Measurements from ENCODE around the gene BASP1.
A peak's percentile ranks its signal among the peaks of the same experiment; 100 is the strongest.
"Not testable (repeated sequence)": the region's sequence is repeated elsewhere in the genome, so short reads cannot be mapped to it uniquely, and the experiment has no call there.

BASP1 gene

DNA sequence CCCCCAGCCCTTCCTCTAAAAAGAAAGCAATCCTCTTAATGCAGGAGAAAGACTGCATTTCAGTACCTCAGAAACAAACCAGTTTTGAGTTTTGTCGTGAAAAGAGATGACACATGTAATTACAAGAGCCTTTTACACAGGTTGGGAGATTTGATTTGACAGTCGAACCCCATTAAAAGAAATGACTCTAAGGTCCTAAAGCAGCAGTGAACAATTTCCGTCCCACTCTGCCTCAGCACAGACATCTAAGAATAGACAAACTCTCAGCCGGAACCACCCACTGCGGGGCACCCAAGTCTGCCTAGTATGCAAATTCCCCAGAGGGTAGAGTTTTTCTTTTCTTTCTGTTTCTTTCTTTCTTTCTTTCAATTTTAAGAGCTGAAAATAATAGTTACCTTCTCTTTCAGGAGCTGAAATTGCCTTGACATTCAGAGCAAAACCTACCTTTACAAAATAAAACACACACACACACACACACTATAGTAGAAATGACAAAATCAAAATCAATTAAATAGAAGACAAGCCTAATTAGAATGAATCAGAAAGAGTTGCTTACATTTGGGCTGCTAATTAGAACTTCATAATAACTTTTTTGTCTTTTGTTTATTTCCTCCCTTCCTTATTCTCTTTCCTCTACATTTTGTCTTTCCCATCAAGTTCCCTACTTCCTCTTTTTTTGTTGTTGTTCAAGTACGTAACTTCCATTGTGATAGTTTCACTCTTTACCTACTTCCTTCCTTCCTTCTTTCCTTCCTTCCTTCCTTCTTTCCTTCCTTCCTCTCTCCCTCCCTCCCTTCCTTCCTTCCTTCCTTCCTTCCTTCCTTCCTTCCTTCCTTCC is 65.1 kb downstream of the BASP1 start:
- FAIRE-seq, result peak; percentile 59

DNA sequence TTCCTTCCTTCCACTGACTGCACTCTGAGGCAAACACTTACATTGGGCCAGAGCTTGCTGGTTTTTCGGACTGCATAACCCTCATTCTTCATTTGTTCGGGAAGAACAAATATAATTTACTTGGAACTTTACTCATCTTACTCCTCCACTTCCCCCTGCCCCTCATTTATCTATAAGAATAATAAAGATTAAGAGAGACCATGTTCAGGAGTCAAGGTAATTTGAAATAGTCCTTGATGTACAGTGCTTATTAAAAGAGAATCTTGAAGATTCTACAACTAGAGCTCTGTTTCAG is 65.6 kb downstream of the BASP1 start:
- FAIRE-seq (no peak), DNase-seq (ENCODE audit: insufficient read length, low spot score) (no peak)

More for the DNA sequence above, 65.1 kb downstream of the BASP1 start:
- no peak for DNase-seq (ENCODE audit: insufficient read length, low spot score)

DNA sequence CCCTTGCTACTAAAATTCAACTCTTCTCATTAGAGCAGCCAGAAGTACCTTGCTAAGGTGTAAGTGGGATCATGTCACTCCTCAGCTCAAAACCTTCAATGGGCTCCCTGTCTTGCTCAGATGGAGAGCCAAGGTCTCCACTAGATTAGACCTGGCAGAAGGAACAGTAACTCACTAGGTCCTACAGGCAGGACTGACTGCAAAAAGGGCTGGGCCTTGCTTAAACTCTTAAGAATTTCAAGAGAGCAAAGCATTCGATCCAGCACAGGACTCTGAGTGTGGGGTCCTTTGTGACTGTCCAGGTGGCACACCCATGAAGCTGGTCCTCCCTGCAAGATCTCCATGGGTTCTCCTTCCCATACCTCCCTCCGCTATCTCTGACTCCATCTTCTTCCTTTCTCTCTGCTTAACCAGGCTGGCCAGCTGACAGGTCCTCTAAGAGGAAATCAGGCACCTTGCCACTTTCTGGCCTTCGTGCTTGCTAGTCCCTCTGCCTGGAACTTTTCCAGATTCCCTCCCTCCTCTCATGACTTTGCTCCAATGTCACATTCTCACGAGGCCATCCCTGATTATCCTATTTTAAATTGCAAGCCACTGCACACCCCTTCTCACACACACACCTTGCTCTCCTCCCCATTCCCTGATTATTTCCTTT is 70.2 kb downstream of the BASP1 start:
- DNase-seq (ENCODE audit: insufficient read length, low spot score) (no peak), FAIRE-seq (peak; percentile 9)

DNA sequence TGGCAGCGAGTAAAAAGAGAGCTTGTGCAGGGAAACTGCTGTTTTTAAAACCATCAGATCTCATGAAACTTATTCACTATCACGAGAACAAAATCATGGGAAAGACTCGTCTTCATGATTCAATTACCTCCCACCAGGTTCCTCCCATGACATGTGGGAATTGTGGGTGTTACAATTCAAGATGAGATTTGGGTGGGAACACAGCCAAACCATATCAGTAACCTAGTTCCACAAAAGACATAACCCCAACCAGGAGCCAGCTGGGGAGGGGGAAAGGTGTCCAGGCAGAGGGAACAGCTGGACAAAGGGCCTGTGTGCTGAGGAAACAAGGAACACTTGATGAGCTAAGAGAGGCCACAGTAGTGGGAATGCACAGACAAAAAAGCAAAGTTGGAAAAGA is 71.1 kb downstream of the BASP1 start:
- FAIRE-seq (no peak), DNase-seq (ENCODE audit: insufficient read length, low spot score) (no peak)

DNA sequence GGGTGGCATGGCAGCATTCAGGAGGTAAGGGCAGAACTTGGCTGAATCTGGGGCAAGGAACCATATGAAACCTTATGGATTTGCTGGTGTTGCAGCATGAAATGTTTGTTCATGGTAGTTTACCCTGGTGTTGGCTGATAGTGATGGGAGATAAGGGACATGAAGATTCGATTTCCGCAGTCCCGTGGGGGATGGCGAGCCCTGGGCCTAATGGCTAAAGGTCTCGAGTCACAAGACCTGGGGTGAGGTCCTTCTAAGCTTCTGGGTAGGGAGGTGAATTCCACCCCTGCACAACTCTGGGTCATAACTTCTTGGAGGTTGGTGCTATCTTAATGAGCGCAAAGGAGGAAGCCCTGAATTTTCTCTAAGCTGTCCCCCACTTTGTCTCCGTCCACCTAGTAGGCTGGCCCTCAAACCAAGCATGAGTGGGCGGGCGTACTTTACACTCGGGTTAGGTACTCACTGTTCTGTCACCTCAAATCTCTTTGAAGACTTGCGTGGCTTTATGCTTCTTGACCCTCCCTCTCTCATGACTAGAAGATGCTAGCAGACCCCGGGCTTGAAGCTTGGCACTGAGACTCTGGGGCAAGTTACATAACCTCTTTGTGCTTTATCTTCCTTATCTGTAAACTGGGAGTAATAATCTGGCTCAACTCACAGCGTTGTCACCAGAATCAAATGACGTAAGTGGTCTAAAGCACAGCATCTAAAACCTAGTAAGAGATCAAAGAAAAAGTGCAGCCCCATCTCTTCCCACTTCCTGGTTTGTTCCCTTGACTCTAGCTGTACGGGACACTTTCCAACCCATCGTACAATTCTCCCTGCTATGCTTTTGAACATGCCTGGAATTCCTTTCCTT is 72.5 kb downstream of the BASP1 start:
- DNase-seq (ENCODE audit: insufficient read length, low spot score), result no peak

DNA sequence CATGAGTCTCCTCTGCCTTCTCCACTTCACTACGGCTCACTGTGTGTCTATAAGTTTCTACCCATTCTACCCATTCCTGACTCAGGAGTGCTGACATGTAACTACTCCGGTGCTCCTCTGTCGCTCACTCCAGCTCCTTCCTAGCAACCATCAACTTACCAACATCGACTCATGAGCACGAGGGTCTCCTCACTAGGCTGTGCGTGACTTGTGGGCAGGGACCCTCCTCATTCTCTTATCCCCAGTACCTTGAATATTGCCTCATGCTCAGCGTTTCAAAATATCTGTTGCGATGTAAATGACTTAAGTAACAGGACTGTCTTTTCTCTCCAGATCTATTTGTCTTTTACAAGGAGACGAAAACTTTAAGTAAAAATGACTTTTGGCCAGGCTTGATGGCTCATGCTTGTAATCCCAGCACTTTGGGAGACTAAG is 73.1 kb downstream of the BASP1 start:
- FAIRE-seq (peak; percentile 62), DNase-seq (ENCODE audit: insufficient read length, low spot score) (no peak)

More for the DNA sequence above, 72.5 kb downstream of the BASP1 start:
- FAIRE-seq, result no peak

DNA sequence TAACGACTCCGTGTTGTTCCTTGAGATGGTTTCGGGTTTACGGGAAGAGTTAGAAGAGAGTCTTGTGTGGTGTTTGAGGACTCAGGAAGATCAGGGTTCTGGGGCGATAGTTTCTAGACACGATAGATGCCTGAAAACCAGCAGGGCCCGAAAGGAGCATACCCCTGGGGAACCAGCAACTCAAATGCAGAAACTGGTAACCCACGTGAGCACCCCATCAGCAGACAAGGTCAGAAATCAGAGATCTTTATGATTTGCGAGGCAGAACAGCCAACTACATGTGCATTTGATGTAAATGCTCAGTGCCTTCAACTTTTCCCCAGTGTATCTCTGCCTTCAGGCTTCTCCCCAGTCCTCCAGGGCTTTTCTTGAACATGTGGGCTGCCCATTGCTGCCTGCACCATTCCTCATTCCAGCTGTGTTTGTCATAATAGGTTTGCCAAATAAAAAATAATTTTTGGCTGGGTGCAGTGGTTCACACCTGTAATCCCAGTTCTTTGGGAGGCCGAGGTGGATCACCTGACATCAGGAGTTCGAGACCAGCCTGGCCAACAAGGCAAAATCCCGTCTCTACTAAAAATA is 75.1 kb downstream of the BASP1 start:
- FAIRE-seq (no peak), DNase-seq (ENCODE audit: insufficient read length, low spot score) (no peak)

DNA sequence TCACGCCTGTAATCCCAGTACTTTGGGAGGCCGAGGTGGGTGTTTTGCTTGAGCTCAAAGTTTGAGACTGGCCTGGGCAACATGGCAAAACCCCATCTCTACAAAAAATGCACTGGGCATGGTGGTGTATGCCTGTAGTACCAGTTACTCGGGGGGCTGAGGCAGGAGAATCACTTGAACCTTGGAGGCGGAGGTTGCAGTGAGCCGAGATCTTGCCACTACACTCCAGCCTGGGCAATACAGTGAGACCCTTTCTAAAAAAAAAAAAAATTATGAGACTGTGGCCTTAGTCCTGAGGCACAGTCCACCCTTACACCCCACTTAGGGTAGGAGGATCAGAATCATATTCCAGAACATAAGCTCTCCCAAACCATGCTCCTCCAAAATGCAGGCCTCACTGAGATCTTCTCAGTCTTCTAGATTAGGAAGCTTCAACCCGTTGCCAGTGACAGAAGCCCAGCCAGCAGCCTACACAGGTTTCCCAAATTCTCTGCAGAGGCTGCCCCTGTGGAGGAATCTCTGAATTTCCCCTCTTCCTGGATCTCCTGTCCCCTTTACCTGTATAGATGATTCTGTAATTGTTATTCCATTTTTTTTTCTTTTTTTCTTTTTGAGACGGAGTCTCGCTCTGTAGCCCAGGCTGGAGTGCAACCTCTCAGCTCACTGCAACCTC is 77.3 kb downstream of the BASP1 start:
- FAIRE-seq (no peak), DNase-seq (ENCODE audit: insufficient read length, low spot score) (no peak)

DNA sequence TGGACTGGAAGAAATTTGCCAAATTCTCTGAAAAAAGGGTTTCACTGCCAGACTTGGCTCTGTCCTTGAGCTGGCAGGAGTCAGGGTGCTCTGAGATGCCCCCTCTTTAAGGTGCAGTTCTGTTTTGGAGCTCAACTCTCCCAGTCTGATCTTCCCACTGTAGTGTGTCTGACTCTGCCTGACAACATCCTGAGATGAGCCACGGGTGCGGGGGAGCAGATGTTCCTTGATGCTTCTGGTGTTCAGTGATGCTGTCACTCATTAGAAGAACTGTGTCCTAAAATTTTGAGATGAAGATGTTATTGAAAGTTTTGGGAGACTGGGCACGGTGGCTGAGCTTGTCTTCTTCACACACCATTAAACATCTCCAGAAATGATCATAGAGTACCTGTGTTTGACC is 78.2 kb downstream of the BASP1 start:
- no peak for FAIRE-seq
- DNase-seq (ENCODE audit: insufficient read length, low spot score), result no peak

DNA sequence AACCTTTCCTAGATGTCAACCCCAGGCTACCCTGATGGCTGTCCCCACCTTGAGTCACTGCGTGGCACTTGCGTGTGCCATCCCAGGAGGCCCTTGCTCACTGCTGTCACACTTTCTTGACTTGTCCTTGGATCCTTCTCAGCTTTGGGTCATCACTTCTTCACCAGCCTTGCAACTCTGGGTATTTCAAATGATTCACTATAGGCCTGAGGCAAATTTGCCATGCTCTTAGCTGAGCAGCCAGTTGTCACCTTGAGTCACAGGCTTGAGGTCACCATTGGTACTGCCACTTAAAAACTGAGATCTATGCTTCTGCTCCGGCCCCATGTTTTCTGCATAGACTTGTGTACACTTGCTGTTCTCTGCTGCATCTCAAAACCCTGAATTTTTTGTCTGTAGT is 84.7 kb downstream of the BASP1 start:
- peak; percentile 36 for FAIRE-seq
- no peak for DNase-seq (ENCODE audit: insufficient read length, low spot score)

DNA sequence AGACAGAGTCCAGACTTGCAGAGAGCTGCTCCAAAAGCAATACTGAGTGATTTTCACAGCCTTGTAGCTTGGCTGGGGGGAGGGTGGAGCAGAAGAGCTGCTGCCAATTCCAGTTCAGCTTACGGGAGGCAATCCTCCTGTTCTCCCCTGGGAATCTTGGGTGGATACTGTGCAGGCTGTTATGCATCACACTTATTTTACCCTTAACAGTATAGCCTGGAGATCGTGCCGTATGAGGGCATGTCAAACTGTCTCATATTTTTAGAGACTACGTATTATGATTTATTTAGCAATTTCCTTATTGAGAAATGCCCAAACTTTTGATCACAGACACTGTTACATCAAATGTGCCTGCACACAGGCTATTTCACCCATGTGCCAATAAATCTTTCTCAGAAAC is 85.2 kb downstream of the BASP1 start:
- DNase-seq (ENCODE audit: insufficient read length, low spot score) (no peak), FAIRE-seq (no peak)

DNA sequence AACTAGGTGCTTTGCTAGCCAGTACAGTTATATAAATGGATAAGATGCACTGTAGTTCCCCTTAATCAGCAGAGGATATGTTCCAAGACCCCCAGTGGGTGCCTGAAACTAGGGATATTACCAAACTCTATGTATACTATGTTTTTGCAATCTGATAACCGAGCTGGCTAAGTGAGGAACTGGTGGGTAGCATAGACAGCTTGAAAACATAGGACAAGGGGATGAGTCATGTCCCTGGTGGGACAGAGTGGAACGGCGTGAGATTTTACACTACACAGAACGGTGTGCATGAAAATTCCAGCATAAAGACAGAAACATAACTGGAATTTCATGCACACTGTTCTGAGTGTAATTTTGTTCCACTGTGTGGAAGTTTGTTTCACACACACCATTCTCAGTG is 86.9 kb downstream of the BASP1 start:
- FAIRE-seq (peak; percentile 28), DNase-seq (ENCODE audit: insufficient read length, low spot score) (no peak)

DNA sequence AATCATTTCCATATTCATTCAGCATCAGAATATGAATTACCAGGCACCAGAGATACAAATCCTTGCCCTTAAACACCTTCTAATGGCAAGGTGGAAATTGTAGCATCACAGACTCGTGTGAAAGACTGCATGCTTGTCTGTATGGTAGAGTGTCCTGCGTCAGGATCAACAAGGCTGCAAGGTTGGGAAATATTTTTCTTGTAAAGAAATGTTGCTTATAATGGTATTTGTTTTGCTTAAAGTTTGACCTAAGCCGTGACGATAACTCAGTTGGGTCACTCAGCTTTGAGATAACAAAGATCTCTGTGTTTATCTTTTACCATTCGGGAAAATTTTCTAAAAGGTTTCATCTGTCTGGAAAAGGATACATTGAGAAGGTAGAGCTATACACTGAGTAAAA is 87.6 kb downstream of the BASP1 start:
- FAIRE-seq (peak; percentile 36), DNase-seq (ENCODE audit: insufficient read length, low spot score) (no peak)

DNA sequence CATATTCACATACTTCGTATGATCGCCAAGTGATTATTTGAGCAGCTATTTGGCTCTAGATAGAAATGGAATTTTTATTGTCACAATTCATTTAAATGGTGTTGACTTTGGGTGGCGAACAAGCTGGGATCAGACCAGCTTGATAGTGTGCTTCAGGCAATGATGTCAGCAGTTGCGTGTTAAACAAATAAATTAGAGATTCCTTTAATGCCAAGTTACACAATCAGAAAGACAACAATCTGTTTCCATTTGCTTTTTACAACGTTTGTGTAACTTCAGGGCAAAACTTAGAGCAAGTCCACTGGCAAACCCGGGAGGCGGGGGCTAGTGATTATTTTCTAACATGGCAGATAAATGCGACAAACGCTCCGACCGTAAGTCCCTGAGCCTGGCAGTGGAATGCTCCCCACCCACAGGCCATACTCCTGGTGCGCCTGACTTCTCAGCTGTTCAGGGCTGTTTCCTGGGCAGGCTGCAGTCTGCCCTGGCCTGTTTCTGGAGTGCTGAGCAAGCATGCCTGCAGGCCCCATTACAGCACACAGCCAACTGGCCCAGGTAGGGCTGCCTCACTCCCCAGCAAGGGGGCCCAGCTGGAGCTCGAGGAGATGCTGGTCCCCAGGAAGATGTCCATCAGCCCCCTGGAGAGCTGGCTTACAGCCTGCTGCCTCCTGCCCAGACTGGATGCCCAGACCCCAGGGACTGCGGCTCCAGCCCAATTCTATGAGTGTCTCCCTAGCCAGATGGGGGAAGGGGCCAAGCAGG is 88.7 kb downstream of the BASP1 start:
- DNase-seq (ENCODE audit: insufficient read length, low spot score), result peak; percentile 80

DNA sequence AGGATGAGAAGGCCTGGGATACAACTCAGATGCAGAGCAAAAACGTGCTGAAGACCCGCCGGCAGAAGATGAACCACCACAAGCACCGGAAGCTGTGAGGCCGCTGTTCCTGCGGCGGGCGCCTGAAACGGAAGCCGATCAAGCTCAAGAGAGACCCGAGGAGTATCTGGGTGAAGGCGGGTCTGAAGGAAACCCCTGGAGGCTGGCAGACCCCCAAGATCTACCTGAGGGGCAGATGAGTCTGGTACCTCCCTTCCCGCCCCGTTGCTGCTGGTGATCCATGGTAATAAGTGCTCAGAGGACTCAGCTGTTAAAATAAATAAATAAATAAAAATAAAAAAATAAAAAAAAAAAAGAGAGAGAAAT is 89.3 kb downstream of the BASP1 start:
- no peak for FAIRE-seq

More for the DNA sequence above, 88.7 kb downstream of the BASP1 start:
- peak; percentile 92 for FAIRE-seq

DNA sequence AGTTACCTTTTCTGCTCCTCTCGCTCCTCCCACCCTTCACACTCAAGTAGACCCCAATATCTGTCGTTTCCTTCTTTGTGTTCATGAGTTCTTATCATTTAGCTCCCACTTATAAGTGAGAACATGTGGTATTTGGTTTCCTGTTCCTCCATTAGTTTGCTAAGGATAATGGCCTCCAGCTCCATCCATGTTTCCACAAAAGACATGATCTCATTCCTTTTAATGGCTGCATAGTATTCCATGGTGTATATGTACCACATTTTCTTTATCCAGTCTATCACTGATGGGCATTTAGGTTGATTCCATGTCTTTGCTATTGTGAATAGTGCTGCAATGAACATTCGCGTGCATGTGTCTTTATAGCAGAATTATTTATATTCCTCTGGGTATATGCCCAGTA is 90.0 kb downstream of the BASP1 start:
- FAIRE-seq; DNase-seq (ENCODE audit: insufficient read length, low spot score): not testable (repeated sequence)

More for the DNA sequence above, 89.3 kb downstream of the BASP1 start:
- DNase-seq (ENCODE audit: insufficient read length, low spot score), result no peak

DNA sequence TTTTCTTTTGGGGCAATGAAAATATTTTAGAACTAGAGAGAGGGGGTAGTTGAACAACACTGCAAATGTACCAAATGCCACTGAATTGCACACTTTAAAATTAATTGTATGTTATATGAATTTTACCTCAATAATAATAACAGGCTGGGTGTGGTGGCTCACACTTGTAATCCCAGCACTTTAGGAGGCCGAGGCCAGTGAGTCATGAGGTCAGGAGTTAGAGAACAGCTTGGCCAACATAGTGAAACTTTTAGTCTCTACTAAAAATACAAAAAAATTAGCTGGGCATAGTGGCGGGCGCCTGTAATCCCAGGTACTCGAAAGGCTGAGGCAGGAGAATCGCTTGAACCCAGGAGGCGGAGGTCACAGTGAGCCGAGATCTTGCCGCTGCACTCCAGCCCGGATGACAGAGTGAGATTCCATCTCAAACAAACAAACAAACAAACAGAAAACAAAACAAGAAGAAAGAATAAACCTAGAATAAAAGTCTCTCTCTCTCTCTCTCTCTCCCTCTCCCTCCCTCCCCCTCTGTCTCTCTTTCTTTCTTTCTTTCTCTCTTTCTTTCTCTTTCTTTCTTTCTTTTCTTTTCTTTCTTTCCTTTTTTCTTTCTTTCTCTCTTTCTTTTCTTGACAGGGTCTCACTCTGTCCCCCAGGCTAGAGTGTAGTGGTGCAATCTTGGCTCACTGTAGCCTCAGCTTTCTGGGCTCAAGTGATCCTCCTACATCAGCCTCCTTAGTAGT is 91.1 kb downstream of the BASP1 start:
- no peak for DNase-seq (ENCODE audit: insufficient read length, low spot score)
- no peak for FAIRE-seq

DNA sequence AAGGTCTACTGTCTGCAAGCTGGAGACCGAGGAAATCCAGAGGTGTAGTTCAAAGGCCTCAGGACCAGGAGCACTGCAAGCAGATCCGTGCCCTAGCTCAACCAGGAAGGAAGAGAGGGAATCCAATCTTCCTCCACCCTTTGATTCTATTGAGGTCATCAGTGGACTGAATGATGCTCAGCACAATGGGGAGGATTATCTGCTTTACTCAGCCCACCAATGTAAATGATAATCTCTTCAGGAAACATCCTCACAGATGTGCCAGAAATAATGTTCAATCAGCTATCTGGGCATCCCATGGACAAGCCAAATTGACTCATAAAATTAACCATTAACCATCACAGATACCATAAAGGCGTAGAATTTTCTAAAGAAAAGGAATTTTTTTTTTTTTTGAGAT is 92.0 kb downstream of the BASP1 start:
- DNase-seq (ENCODE audit: insufficient read length, low spot score), result no peak
- no peak for FAIRE-seq

DNA sequence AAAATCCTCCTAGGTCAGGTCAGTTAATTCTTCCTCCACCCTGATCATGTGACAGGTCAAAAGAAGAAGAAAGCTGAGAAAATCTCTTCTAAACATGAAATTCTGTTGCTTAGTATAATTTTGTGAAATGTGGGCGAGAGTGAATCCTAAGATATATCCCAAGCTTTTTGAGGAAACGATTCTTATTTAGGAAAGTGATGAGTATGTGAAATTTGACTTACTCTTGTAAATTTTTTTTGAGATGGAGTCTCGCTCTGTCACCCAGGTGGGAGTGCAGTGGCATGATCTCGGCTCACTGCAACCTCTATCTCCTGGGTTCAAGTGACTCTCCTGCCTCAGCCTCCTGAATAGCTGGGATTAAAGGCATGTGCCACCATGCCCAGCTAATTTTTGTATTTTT is 93.1 kb downstream of the BASP1 start:
- FAIRE-seq, result not testable (repeated sequence)

More for the DNA sequence above, 93.1 kb downstream of the BASP1 start:
- DNase-seq (ENCODE audit: insufficient read length, low spot score), result not testable (repeated sequence)

All from HTR-8/SVneo (cell line).